Fibroblast of lung (primary cell): Measurements from ENCODE around the gene PNPLA8. TPM values are rescaled to one million over a fixed set of nuclear protein-coding genes. Genes with fewer than 3 reads are reported as not detected.
A peak's percentile ranks its signal among the peaks of the same experiment; 100 is the strongest.

Source experiments
- DNase-seq, 2 donors: peaks; one replicate each; pipeline versions ENCODE4 v3.0.0 to v3.0.0-alpha.2; 2010; ENCODE audit warnings: low read depth in 2 of 2
- H2AFZ ChIP-seq: 2 replicates; pipeline ENCODE4 v1.5.1; 2012; ENCODE audit warnings: low read length, control low read depth, inconsistent platforms
- H3K27ac ChIP-seq: 2 replicates; pipeline ENCODE4 v1.5.1; 2011; ENCODE audit warnings: low read length, control low read depth; ENCODE audit not compliant: insufficient read depth
- H3K27me3 ChIP-seq: 2 replicates; pipeline ENCODE4 v1.5.1; 2011; ENCODE audit warnings: mild to moderate bottlenecking, low read length; ENCODE audit not compliant: control insufficient read depth, insufficient read depth
- H3K36me3 ChIP-seq: 2 replicates; pipeline ENCODE4 v1.5.1; 2011; ENCODE audit warnings: low read length; ENCODE audit not compliant: control insufficient read depth, insufficient read depth
- H3K4me1 ChIP-seq: 2 replicates; pipeline ENCODE4 v1.5.1; 2011; ENCODE audit warnings: low read length; ENCODE audit not compliant: control insufficient read depth, insufficient read depth; ENCODE audit errors: extremely low read depth
- H3K4me2 ChIP-seq: 2 replicates; pipeline ENCODE4 v1.5.1; 2011; ENCODE audit warnings: low read length, control low read depth; ENCODE audit not compliant: insufficient read depth; ENCODE audit errors: extremely low read depth
- H3K4me3 ChIP-seq, 4 experiments: fragments of 200-600 bp in 1 of 4; sonication (generic) in 1 of 4; replicated peaks in 1 of 4; 2 replicates each; pipeline ENCODE4 v1.5.1; 2011 to 2016; ENCODE audit warnings: low read length in 4 of 4, low read depth in 3 of 4, mild to moderate bottlenecking in 3 of 4, control low read depth in 2 of 4, inconsistent platforms in 1 of 4, mixed read lengths in 1 of 4; ENCODE audit not compliant: insufficient read depth in 1 of 4; ENCODE audit errors: control extremely low read depth in 1 of 4
- H3K79me2 ChIP-seq: 2 replicates; pipeline ENCODE4 v1.5.1; 2012; ENCODE audit warnings: mild to moderate bottlenecking, low read length, inconsistent platforms; ENCODE audit not compliant: control insufficient read depth, insufficient read depth
- H3K9ac ChIP-seq: 2 replicates; pipeline ENCODE4 v1.5.1; 2011; ENCODE audit warnings: mild to moderate bottlenecking, low read length, control low read depth; ENCODE audit not compliant: insufficient read depth
- H3K9me3 ChIP-seq: 2 replicates; pipeline ENCODE4 v1.5.1; 2012; ENCODE audit warnings: low read depth, low read length; ENCODE audit not compliant: control insufficient read depth, insufficient read depth
- H4K20me1 ChIP-seq: 2 replicates; pipeline ENCODE4 v1.5.1; 2011; ENCODE audit warnings: low read length; ENCODE audit not compliant: control insufficient read depth, insufficient read depth; ENCODE audit errors: extremely low read depth
- EZH2 ChIP-seq: IDR thresholded peaks from 2 replicates; pipeline ENCODE4 v1.5.1; 2012; ENCODE audit warnings: low read length, control low read depth, mild to moderate bottlenecking; ENCODE audit errors: missing control alignments
- polyA plus RNA-seq, 2 donors: library from polyadenylated mRNA; depleted of rRNA in 1 of 2; stranded (reverse) in 1 of 2; unstranded in 1 of 2; fragments of >200 nt; gene quantifications; 2 replicates each; pipeline ENCODE4 v1.2.1, GENCODE V29; 2011 to 2012; ENCODE audit warnings: missing spikeins in 1 of 2
- total RNA-seq: library from RNA; depleted of rRNA; stranded (reverse); fragments of >200 nt; gene quantifications from 2 replicates; pipeline ENCODE4 v1.2.1, GENCODE V29; 2014
- TF ChIP-seq, protein P1 (sequence below), 2 donors: IDR thresholded peaks in 1 of 2; conservative IDR thresholded peaks in 1 of 2; 1 replicate in 1 of 2; 2 replicates in 1 of 2; pipeline ENCODE4 v1.5.1; 2011 to 2012; ENCODE audit warnings: low read length in 2 of 2, control low read depth in 1 of 2, inconsistent platforms in 1 of 2, low read depth in 1 of 2, mild to moderate bottlenecking in 1 of 2

PNPLA8 gene
- total and polyA plus RNA-seq, 2 donors (not counting 1 experiment from before 2014, with no cell fraction given): 27.9 to 36.7 TPM

DNA sequence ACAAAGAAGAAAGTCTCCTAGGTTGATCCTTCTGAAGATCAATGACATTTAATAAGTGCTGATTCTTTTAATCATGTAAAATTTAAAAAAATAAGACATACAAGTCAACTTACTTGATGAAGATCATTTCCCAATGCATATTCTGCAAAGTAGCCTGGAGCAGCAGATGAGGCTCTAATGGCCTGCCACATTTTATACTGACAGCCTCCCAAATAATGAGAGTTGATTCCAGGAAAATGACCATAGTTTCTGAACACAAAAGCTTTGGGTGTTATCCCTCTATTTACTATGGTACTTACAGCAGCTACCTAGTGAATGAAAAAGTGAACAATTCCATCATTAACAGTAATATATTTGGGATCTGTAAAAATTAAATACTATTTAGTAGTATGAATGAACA lies 38.3 kb downstream of the PNPLA8 start:
- Histone ChIP-seq H3K27ac (no peak overlapping the region), H3K36me3 (no peaks in the 10 kb centered on the region), H3K4me1 (no peaks in the 10 kb centered on the region), H3K4me3 (no peak overlapping the region), H2AFZ (no peak overlapping the region), H4K20me1 (no peaks in the 10 kb centered on the region), H3K79me2 (no peaks in the 10 kb centered on the region), H3K9ac (no peak overlapping the region), H3K4me2 (no peak overlapping the region), H3K9me3 (no peaks in the 10 kb centered on the region), H3K27me3 (no peaks in the 10 kb centered on the region)
- no peak for DNase-seq
- no peak for TF ChIP-seq EZH2
- TF ChIP-seq, protein P1, sequence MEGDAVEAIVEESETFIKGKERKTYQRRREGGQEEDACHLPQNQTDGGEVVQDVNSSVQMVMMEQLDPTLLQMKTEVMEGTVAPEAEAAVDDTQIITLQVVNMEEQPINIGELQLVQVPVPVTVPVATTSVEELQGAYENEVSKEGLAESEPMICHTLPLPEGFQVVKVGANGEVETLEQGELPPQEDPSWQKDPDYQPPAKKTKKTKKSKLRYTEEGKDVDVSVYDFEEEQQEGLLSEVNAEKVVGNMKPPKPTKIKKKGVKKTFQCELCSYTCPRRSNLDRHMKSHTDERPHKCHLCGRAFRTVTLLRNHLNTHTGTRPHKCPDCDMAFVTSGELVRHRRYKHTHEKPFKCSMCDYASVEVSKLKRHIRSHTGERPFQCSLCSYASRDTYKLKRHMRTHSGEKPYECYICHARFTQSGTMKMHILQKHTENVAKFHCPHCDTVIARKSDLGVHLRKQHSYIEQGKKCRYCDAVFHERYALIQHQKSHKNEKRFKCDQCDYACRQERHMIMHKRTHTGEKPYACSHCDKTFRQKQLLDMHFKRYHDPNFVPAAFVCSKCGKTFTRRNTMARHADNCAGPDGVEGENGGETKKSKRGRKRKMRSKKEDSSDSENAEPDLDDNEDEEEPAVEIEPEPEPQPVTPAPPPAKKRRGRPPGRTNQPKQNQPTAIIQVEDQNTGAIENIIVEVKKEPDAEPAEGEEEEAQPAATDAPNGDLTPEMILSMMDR (conservative IDR thresholded peaks at IDR 0.05 in 1 of 2, IDR thresholded peaks at IDR 0.05 in 1 of 2; ENCODE audit: low read depth in 1 of 2, low read length in 2 of 2): no peak

DNA sequence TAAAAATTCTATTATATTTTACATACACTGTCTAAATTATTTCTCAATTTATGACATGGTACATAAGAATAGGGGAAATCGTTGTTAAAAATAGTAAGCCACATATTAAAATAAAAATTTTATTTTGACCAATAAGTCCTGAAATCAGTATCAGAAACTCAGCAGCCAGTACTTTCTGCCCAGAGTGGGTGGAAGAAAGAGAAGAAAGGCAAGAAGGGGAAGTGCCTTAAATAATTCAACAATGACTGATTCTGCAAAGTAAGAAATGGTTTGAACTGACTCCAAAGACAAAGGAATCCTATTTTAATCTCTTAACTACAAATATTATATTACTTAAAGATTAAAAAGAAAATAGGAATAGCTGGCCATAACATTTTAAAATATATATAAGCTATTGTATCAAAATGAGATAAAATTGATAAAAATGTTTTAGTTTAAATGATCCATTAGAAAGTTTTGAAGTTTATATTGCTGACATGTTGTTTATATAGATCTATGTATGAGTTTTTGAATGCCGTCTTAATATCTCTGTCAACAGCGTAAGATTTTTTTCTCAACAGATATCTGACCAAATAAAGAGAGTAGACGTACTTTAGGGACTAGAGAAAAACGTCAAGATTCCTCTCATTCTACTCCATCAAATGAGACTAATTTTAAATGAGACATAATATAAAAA lies 39.5 kb downstream of the PNPLA8 start:
- H3K9me3 ChIP-seq: no peaks in the 10 kb centered on the region
- no peak overlapping the region for H3K27ac ChIP-seq
- no peaks in the 10 kb centered on the region for H3K36me3 ChIP-seq
- H3K4me2 ChIP-seq: no peak overlapping the region
- peak; percentile 31 to 75 for DNase-seq
- no peak overlapping the region for H3K4me3 ChIP-seq
- TF ChIP-seq EZH2: no peak
- TF ChIP-seq, protein P1 (conservative IDR thresholded peaks at IDR 0.05 in 1 of 2, IDR thresholded peaks at IDR 0.05 in 1 of 2; ENCODE audit: low read depth in 1 of 2, low read length in 2 of 2): no peak
- H3K9ac ChIP-seq: no peak overlapping the region
- no peaks in the 10 kb centered on the region for H3K4me1 ChIP-seq
- H4K20me1 ChIP-seq: no peaks in the 10 kb centered on the region
- no peaks in the 10 kb centered on the region for H3K27me3 ChIP-seq
- H2AFZ ChIP-seq: no peak overlapping the region
- no peaks in the 10 kb centered on the region for H3K79me2 ChIP-seq

DNA sequence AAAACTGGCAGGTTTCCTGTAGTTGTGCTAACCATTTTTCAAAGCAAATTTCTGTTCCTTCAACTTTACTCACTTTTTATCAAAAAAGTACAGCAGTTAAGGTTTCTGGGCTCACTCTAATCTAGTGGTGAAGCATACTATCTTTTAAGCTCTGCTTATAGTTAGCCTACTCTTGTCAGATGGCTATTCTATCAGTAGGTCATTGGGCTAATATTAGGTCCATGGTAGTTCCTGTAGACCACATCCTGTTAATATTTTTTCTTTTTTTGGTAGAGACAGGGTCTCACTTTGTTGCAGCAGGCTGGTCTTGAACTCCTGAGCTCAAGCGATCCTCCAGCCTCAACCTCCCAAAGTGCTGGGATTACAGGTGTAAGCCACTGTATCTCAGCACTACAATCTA lies 41.8 kb downstream of the PNPLA8 start:
- Histone ChIP-seq H3K4me3 (no peak overlapping the region), H3K36me3 (no peaks in the 10 kb centered on the region), H3K27ac (no peak overlapping the region), H3K9me3 (no peaks in the 10 kb centered on the region), H2AFZ (no peak overlapping the region), H4K20me1 (no peaks in the 10 kb centered on the region), H3K27me3 (no peaks in the 10 kb centered on the region), H3K4me2 (no peak overlapping the region), H3K4me1 (no peaks in the 10 kb centered on the region), H3K79me2 (no peaks in the 10 kb centered on the region), H3K9ac (no peak overlapping the region)
- TF ChIP-seq, protein P1 (conservative IDR thresholded peaks at IDR 0.05 in 1 of 2, IDR thresholded peaks at IDR 0.05 in 1 of 2; ENCODE audit: low read depth in 1 of 2, low read length in 2 of 2): no peak
- no peak for TF ChIP-seq EZH2
- DNase-seq: no peak
